ENCODE data around the gene KLHL26.

- TF ChIP-seq POLR2A (IDR thresholded peaks at IDR 0.05) (no peak), CTCF (IDR thresholded peaks at IDR 0.05) (no peak)
Measured at GRCh38 chr19:18710996-18711751, 74.3 kb downstream of the KLHL26 start.
